GM21825 (cell line): ENCODE measurements around the gene RGSL1.

Experiments used
- ATAC-seq: cut with Tn5 transposase; IDR thresholded peaks from one replicate; pipeline ENCODE4 v1.9.1; 2021; ENCODE audit warnings: mild to moderate bottlenecking, moderate library complexity; ENCODE audit not compliant: unreplicated experiment

Gene RGSL1

GRCh38 chr1:182450087-182450486 is at the start of gene RGSL1:
Gene RGSL1, plus strand, starts transcription at chr1:182450146. Its CDS starts 20 bp downstream, at chr1:182450166.
- no peak for ATAC-seq

GRCh38 chr1:182400567-182400966 is 49.4 kb upstream of the RGSL1 start, which contains the start of gene TEDDM1:
Gene TEDDM1, minus strand, starts transcription at chr1:182400667. Its CDS starts 182 bp downstream, at chr1:182400485.
- no peak for ATAC-seq

GRCh38 chr1:182404781-182405180 is 45.2 kb upstream of the RGSL1 start:
- ATAC-seq: no peak

GRCh38 chr1:182405578-182405977 is 44.4 kb upstream of the RGSL1 start:
- ATAC-seq: no peak

GRCh38 chr1:182406012-182406411 is 43.9 kb upstream of the RGSL1 start:
- ATAC-seq: no peak

GRCh38 chr1:182407724-182408123 is 42.2 kb upstream of the RGSL1 start:
- no peak for ATAC-seq

GRCh38 chr1:182408435-182409075 is 41.4 kb upstream of the RGSL1 start:
- no peak for ATAC-seq

- no peak for ATAC-seq
These were observed 39.8 kb upstream of the RGSL1 start for GRCh38 chr1:182410138-182410537.

- no peak for ATAC-seq
These were observed 39.2 kb upstream of the RGSL1 start for GRCh38 chr1:182410620-182411273.

GRCh38 chr1:182413486-182413885 is 36.5 kb upstream of the RGSL1 start:
- ATAC-seq: no peak

GRCh38 chr1:182413969-182414368 is 36.0 kb upstream of the RGSL1 start:
- ATAC-seq: no peak

GRCh38 chr1:182415789-182416188 is 34.2 kb upstream of the RGSL1 start:
- no peak for ATAC-seq

GRCh38 chr1:182426442-182427430 is 23.2 kb upstream of the RGSL1 start:
- peak; percentile 53 for ATAC-seq

GRCh38 chr1:182428043-182428442 is 21.9 kb upstream of the RGSL1 start:
- ATAC-seq: peak; percentile 30

GRCh38 chr1:182430263-182431068 is 19.5 kb upstream of the RGSL1 start:
- ATAC-seq: peak; percentile 45

GRCh38 chr1:182431278-182431677 is 18.7 kb upstream of the RGSL1 start:
- ATAC-seq: no peak

GRCh38 chr1:182433580-182433979 is 16.4 kb upstream of the RGSL1 start:
- no peak for ATAC-seq

GRCh38 chr1:182438326-182438725 is 11.6 kb upstream of the RGSL1 start:
- no peak for ATAC-seq

- no peak for ATAC-seq
These were observed 8.2 kb upstream of the RGSL1 start for GRCh38 chr1:182441719-182442118.

- ATAC-seq: no peak
These were observed 7.6 kb upstream of the RGSL1 start for GRCh38 chr1:182442333-182442732.

GRCh38 chr1:182444497-182444896 is 5.4 kb upstream of the RGSL1 start:
- ATAC-seq: no peak
